GM19438 (cell line): ENCODE measurements around the gene ETV3L.
"Not testable (repeated sequence)": the region's sequence is repeated elsewhere in the genome, so short reads cannot be mapped to it uniquely, and the experiment has no call there.

Experiments
- ATAC-seq: cut with Tn5 transposase; IDR thresholded peaks from one replicate; pipeline ENCODE4 v1.9.1; 2021; ENCODE audit warnings: low read depth; ENCODE audit not compliant: unreplicated experiment

ETV3L gene

GRCh38 chr1:157085421-157085820 is 14.2 kb downstream of the ETV3L start:
- no peak for ATAC-seq

- no peak for ATAC-seq
Measured at GRCh38 chr1:157084720-157085119, 14.9 kb downstream of the ETV3L start.

- ATAC-seq, result no peak
Measured at GRCh38 chr1:157081707-157082106, 17.9 kb downstream of the ETV3L start.

- no peak for ATAC-seq
Measured at GRCh38 chr1:157080714-157081113, 18.9 kb downstream of the ETV3L start.

- no peak for ATAC-seq
Measured at GRCh38 chr1:157077394-157077793, 22.2 kb downstream of the ETV3L start.

GRCh38 chr1:157073944-157074685 is 25.5 kb downstream of the ETV3L start:
- no peak for ATAC-seq

GRCh38 chr1:157069601-157070000 is 30.0 kb downstream of the ETV3L start:
- no peak for ATAC-seq

- not testable (repeated sequence) for ATAC-seq
Measured at GRCh38 chr1:157059241-157059640, 40.4 kb downstream of the ETV3L start.

GRCh38 chr1:157056269-157056668 is 43.3 kb downstream of the ETV3L start:
- no peak for ATAC-seq

- ATAC-seq, result not testable (repeated sequence)
Measured at GRCh38 chr1:157055729-157056128, 43.9 kb downstream of the ETV3L start.

- no peak for ATAC-seq
Measured at GRCh38 chr1:157050836-157051235, 48.8 kb downstream of the ETV3L start.

- ATAC-seq, result no peak
Measured at GRCh38 chr1:157047062-157047410, 52.6 kb downstream of the ETV3L start.

- ATAC-seq, result peak; percentile 77
Measured at GRCh38 chr1:157045250-157046218, 54.1 kb downstream of the ETV3L start, which contains the start of gene ARHGEF11. TSS of gene ARHGEF11 (minus strand) at chr1:157045742. CDS start at chr1:157044330, 1,412 bp downstream.

GRCh38 chr1:157044326-157044725 is 55.3 kb downstream of the ETV3L start:
- ATAC-seq, result no peak

- ATAC-seq, result no peak
Measured at GRCh38 chr1:157043685-157044084, 55.9 kb downstream of the ETV3L start.

GRCh38 chr1:157042846-157043245 is 56.8 kb downstream of the ETV3L start:
- no peak for ATAC-seq
